ENCODE measurements around the gene MICALL1.

GRCh38 chr22:37954686-37955085, 48.6 kb downstream of the MICALL1 start:
- TF ChIP-seq CTCF (IDR thresholded peaks at IDR 0.05) (no peak), ZFX (IDR thresholded peaks at IDR 0.05; ENCODE audit: borderline replicate concordance) (no peak)
